HG03103 (cell line): ENCODE measurements around the gene EBP.

Source experiments
- ATAC-seq: cut with Tn5 transposase; IDR thresholded peaks from one replicate; pipeline ENCODE4 v1.9.1; 2021; ENCODE audit warnings: low read depth; ENCODE audit not compliant: unreplicated experiment

EBP gene

DNA sequence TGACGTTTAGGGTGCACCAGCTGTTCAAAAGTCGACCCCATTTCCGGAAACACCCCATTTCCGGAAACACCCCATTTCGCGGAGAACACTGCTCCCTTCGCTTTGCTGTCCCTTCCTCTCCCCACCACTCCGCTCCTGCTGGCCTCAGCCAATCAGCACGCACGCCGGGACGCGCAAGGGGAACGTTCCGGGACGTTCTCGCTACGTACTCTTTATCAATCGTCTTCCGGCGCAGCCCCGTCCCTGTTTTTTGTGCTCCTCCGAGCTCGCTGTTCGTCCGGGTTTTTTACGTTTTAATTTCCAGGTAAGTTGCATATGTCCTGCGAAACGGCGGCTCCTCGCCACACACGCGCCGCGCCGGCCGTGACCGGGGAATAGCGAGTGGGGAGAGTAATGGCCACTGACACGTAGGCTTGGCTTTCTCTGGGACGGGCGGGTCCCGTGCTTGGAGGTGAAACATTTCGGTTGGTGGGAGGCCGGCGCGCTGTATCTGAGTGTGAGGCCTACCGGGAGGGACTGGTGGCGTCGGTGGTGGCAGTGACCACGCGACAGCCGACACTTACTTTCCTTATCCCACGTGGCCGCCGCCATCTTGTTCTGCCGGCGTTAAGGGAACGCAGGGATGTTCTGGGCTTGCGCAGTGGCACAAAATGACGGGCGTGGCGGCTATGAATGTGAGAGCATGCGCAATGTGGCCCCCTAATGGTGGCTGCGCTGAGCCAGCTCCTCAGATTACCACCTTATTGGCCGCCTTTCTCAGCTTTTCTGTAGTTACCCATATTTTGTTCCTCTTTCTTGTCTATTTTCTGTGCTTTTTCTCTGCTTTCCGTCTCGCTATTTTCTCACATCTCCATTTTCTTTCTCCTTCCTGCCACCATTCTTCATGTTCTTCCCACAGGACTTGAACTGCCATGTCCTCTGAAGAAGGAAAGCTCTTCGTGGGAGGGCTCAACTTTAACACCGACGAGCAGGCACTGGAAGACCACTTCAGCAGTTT, 53.0 kb downstream of the EBP start, which contains the start of gene RBM3:
Gene RBM3, plus strand, starts transcription at position 215 of the 997 bp plus-strand sequence. Its CDS starts 697 bp downstream, at position 912.
- no peak for ATAC-seq

DNA sequence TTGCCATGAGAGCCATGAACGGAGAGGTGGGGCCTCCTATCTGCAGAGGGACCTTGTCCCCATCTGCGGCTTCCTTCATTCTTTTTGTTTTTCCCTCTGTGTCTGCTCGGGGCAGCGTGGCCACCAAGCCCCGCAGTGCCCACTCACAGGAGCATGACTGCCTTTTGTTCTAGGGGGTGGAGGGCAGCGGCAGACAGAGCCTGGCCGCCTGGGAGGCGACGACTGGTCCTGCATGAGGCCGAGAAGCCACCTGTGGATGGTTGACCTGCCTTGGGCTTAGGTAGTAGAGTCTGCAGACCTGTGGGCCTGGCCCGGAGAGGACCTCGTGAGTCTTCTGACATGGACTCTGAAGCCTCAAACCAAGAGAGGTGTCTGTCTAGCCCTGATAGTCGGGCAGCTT, 54.0 kb downstream of the EBP start:
- ATAC-seq = no peak

DNA sequence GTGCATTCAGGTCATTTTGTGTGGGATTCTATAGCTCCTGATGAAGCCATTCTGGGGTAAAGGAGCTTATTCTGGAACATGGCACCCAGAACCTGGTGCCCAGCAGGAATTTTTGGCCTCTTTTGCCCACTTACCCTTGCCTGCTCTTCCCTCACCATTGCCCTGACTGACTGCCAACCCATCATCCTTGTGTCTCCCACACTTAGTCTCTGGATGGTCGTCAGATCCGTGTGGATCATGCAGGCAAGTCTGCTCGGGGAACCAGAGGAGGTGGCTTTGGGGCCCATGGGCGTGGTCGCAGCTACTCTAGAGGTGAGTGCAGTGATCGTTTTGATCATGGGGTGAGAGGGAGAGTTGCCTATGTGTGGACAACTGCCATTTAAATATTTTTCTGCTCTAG, 54.5 kb downstream of the EBP start:
- no peak for ATAC-seq
